H7 (cell line): ENCODE results near the gene PKLR. TPM values are rescaled to one million over a fixed set of nuclear protein-coding genes. Genes with fewer than 3 reads are reported as not detected.
"Not testable (repeated sequence)": the region's sequence is repeated elsewhere in the genome, so short reads cannot be mapped to it uniquely, and the experiment has no call there.

Experiments used
- DNase-seq: peaks from one replicate; pipeline ENCODE4 v3.0.0; 2012
- H3K27me3 ChIP-seq: 2 replicates; pipeline ENCODE4 v1.6.0; 2011; ENCODE audit warnings: mild to moderate bottlenecking, low read length; ENCODE audit not compliant: control insufficient read depth, insufficient read depth
- H3K36me3 ChIP-seq: replicated peaks from 2 replicates; pipeline ENCODE4 v1.5.1; 2011; ENCODE audit warnings: low read length; ENCODE audit not compliant: control insufficient read depth, insufficient read depth
- H3K4me3 ChIP-seq: 2 replicates; pipeline ENCODE4 v1.5.1; 2011; ENCODE audit warnings: low read depth, mild to moderate bottlenecking, control low read depth, low read length, moderate library complexity; ENCODE audit not compliant: insufficient read depth
- total RNA-seq: library from RNA; depleted of rRNA; stranded (reverse); fragments of >200 nt; shearing (Covaris generic); gene quantifications from 2 replicates; pipeline ENCODE4 v1.2.3, GENCODE V29; 2014; rRNA removed

PKLR gene
- total RNA-seq, 1 experiment from 2014 or later = 2.2 TPM

GRCh38 chr1:155247667-155248553 is 53.3 kb downstream of the PKLR start:
- DNase-seq = peak; percentile 34
- Histone ChIP-seq H3K36me3 (no peaks in the 10 kb centered on the region; the same call in none of the 2 replicates), H3K4me3 (no peak overlapping the region), H3K27me3 (peaks cover 14% of the 10 kb centered on the region)

- not testable (repeated sequence) for DNase-seq
These were observed 54.4 kb downstream of the PKLR start for GRCh38 chr1:155246796-155247195.

GRCh38 chr1:155245163-155245524 is 56.1 kb downstream of the PKLR start:
- H3K4me3 ChIP-seq = peak overlapping the region; percentile 56
- peaks cover 13% of the 10 kb centered on the region for H3K27me3 ChIP-seq
- H3K36me3 ChIP-seq = no peaks in the 10 kb centered on the region; the same call in none of the 2 replicates
- no peak for DNase-seq

More at GRCh38 chr1:155246796-155247195, 54.4 kb downstream of the PKLR start:
- H3K4me3 ChIP-seq, H3K36me3 ChIP-seq: not testable (repeated sequence)
- peaks cover 14% of the 10 kb centered on the region for H3K27me3 ChIP-seq

GRCh38 chr1:155244368-155245162 is 56.7 kb downstream of the PKLR start:
- Histone ChIP-seq H3K4me3 (peak overlapping the region; percentile 56), H3K27me3 (peaks cover 9% of the 10 kb centered on the region), H3K36me3 (no peaks in the 10 kb centered on the region; the same call in none of the 2 replicates)
- peak; percentile 98 for DNase-seq

- no peaks in the 10 kb centered on the region; the same call in none of the 2 replicates for H3K36me3 ChIP-seq
- H3K4me3 ChIP-seq = no peak overlapping the region
- no peak for DNase-seq
- H3K27me3 ChIP-seq = peaks cover 9% of the 10 kb centered on the region
These were observed 58.4 kb downstream of the PKLR start for GRCh38 chr1:155242805-155243358.

GRCh38 chr1:155241841-155242264 is 59.4 kb downstream of the PKLR start:
- Histone ChIP-seq H3K4me3 (no peak overlapping the region), H3K27me3 (peaks cover 7% of the 10 kb centered on the region), H3K36me3 (peaks cover 1% of the 10 kb centered on the region)
- no peak for DNase-seq

GRCh38 chr1:155241069-155241679 is 60.1 kb downstream of the PKLR start:
- peaks cover 5% of the 10 kb centered on the region for H3K27me3 ChIP-seq
- DNase-seq = peak; percentile 86
- peaks cover 1% of the 10 kb centered on the region for H3K36me3 ChIP-seq
- H3K4me3 ChIP-seq = peak overlapping the region; percentile 16; the same call in 1 of the 2 replicates

Other genes starting within 250 kb of the PKLR start
- gene EFNA4, start 237.7 kb downstream of the PKLR start, total RNA-seq = 59.5 and 59.6 TPM in 2 replicates
- 17.5 and 24.9 TPM in 2 replicates for gene EFNA3, start 222.6 kb downstream of the PKLR start, total RNA-seq
- 4.9 and 6.4 TPM in 2 replicates for gene EFNA1, start 173.6 kb downstream of the PKLR start, total RNA-seq
- 73.7 and 79.2 TPM in 2 replicates for gene SLC50A1, start 165.6 kb downstream of the PKLR start, total RNA-seq
- gene DPM3, start 160.9 kb downstream of the PKLR start, total RNA-seq = 119 and 193 TPM in 2 replicates
- 165 and 204 TPM in 2 replicates for gene KRTCAP2, start 128.1 kb downstream of the PKLR start, total RNA-seq
- gene TRIM46, start 127.6 kb downstream of the PKLR start, total RNA-seq = 9.9 and 11.1 TPM in 2 replicates
- gene THBS3, start 93.5 kb downstream of the PKLR start, total RNA-seq = 14.9 and 21.5 TPM in 2 replicates
- 180 and 221 TPM in 2 replicates for gene MTX1, start 92.7 kb downstream of the PKLR start, total RNA-seq
- gene ENTREP3, start 46.0 kb downstream of the PKLR start, total RNA-seq = 9.4 and 14.7 TPM in 2 replicates
- 59.4 and 61.4 TPM in 2 replicates for gene SCAMP3, start 39.1 kb downstream of the PKLR start, total RNA-seq
- gene CLK2, start 27.9 kb downstream of the PKLR start, total RNA-seq = 38.7 and 48.6 TPM in 2 replicates
- 5.1 and 7.7 TPM in 2 replicates for gene HCN3, start 24.0 kb downstream of the PKLR start, total RNA-seq
- gene FDPS, start 7.4 kb upstream of the PKLR start, total RNA-seq = 309 and 339 TPM in 2 replicates
- 85.2 and 93.8 TPM in 2 replicates for gene RUSC1, start 19.5 kb upstream of the PKLR start, total RNA-seq